ENCODE data around the gene DTYMK.

DNA sequence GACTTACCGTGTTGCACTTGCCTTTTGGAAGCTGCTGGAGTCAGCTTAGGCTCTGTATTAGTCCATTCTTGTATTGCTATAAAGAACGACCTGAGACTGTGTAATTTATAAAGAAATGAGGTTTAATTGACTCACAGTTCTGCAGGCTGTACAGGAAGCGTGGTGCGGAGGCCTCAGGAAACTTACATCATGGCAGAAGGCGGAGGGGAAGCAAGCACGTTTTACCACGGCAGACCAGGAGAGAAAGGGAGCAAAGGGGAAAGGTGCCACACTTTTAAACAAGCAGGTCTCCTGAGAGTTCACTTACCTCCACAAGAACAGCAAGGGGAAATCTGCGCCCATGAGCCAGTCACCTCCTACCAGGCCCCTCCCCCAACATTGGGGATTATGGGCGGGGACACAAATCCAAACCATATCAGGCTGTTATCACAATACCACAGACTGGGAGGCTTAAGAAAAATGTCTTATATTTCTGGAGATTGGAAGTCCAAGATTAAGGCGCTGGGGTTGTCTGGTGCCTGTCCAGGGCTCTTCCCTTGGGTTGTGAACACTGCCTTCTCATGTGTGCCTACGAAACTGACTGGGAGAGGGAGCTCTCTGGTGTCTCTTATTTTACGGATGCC lies 44.2 kb upstream of the DTYMK start:
- no peak for TF ChIP-seq POLR2A (IDR thresholded peaks at IDR 0.05)
- TF ChIP-seq, protein P1, sequence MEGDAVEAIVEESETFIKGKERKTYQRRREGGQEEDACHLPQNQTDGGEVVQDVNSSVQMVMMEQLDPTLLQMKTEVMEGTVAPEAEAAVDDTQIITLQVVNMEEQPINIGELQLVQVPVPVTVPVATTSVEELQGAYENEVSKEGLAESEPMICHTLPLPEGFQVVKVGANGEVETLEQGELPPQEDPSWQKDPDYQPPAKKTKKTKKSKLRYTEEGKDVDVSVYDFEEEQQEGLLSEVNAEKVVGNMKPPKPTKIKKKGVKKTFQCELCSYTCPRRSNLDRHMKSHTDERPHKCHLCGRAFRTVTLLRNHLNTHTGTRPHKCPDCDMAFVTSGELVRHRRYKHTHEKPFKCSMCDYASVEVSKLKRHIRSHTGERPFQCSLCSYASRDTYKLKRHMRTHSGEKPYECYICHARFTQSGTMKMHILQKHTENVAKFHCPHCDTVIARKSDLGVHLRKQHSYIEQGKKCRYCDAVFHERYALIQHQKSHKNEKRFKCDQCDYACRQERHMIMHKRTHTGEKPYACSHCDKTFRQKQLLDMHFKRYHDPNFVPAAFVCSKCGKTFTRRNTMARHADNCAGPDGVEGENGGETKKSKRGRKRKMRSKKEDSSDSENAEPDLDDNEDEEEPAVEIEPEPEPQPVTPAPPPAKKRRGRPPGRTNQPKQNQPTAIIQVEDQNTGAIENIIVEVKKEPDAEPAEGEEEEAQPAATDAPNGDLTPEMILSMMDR (IDR thresholded peaks at IDR 0.05): no peak

All from testis (tissue), 2 donors.